Measurements from ENCODE around the gene NNMT. TPM values are rescaled to one million over a fixed set of nuclear protein-coding genes. Genes with fewer than 3 reads are reported as not detected.
A peak's percentile ranks its signal among the peaks of the same experiment; 100 is the strongest.

NNMT gene
- total RNA-seq, 2 donors from 2014 or later = 59.3 to 63.2 TPM

GRCh38 chr11:114348200-114349191 lies 52.3 kb downstream of the NNMT start:
- Histone ChIP-seq H3K27me3 (replicated peaks; ENCODE audit: insufficient read depth) (no peaks in the 10 kb centered on the region), H3K36me3 (no peaks in the 10 kb centered on the region), H3K9me3 (no peaks in the 10 kb centered on the region), H3K27ac (no peak overlapping the region), H3K4me1 (replicated peaks) (no peaks in the 10 kb centered on the region), H3K4me3 (no peak overlapping the region)
- intact Hi-C loops (cut with DNase I) = loop anchor here (2.0 kb wide), 1 partner anchor 414 kb away; no protein-coding TSS in a partner anchor
- 62% methylated on average over 13 of the region's 13 CpGs for WGBS
- DNase-seq (ENCODE audit: low spot score) = peak; percentile 70
- TF ChIP-seq POLR2A (IDR thresholded peaks at IDR 0.05) = no peak
- TF ChIP-seq CTCF (IDR thresholded peaks at IDR 0.05) = peak; percentile 24 to 64 (median 56)

GRCh38 chr11:114350022-114350421 lies 53.8 kb downstream of the NNMT start:
- Histone ChIP-seq H3K27ac (no peak overlapping the region), H3K27me3 (replicated peaks; ENCODE audit: insufficient read depth) (no peaks in the 10 kb centered on the region), H3K4me1 (replicated peaks) (no peaks in the 10 kb centered on the region), H3K9me3 (no peaks in the 10 kb centered on the region), H3K36me3 (no peaks in the 10 kb centered on the region), H3K4me3 (no peak overlapping the region)
- TF ChIP-seq CTCF (IDR thresholded peaks at IDR 0.05) = no peak
- TF ChIP-seq POLR2AphosphoS5 (IDR thresholded peaks at IDR 0.05) = no peak
- TF ChIP-seq POLR2A (IDR thresholded peaks at IDR 0.05) = no peak
- no peak for DNase-seq (ENCODE audit: low spot score)
- 84% methylated on average over 10 of the region's 10 CpGs for WGBS
- intact Hi-C loops (cut with DNase I) = no loop called here

GRCh38 chr11:114353443-114353842 lies 57.2 kb downstream of the NNMT start:
- TF ChIP-seq CTCF (IDR thresholded peaks at IDR 0.05) (no peak), POLR2A (IDR thresholded peaks at IDR 0.05) (no peak), POLR2AphosphoS5 (IDR thresholded peaks at IDR 0.05) (no peak)
- Histone ChIP-seq H3K36me3 (no peaks in the 10 kb centered on the region), H3K4me3 (no peak overlapping the region), H3K9me3 (no peaks in the 10 kb centered on the region), H3K27me3 (replicated peaks; ENCODE audit: insufficient read depth) (no peaks in the 10 kb centered on the region), H3K27ac (no peak overlapping the region), H3K4me1 (replicated peaks) (no peaks in the 10 kb centered on the region)
- intact Hi-C loops (cut with DNase I) = no loop called here
- DNase-seq (ENCODE audit: low spot score) = no peak
- 87% methylated on average over 3 of the region's 3 CpGs for WGBS

- H3K9me3 ChIP-seq = no peaks in the 10 kb centered on the region
- no peak for DNase-seq (ENCODE audit: low spot score)
- H3K27me3 ChIP-seq (replicated peaks; ENCODE audit: insufficient read depth) = no peaks in the 10 kb centered on the region
- WGBS = 54% methylated on average over 3 of the region's 3 CpGs
- H3K4me1 ChIP-seq (replicated peaks) = no peaks in the 10 kb centered on the region
- TF ChIP-seq CTCF (IDR thresholded peaks at IDR 0.05) = no peak
- no peak for TF ChIP-seq POLR2AphosphoS5 (IDR thresholded peaks at IDR 0.05)
- no peak for TF ChIP-seq POLR2A (IDR thresholded peaks at IDR 0.05)
- intact Hi-C loops (cut with DNase I) = no loop called here
- H3K4me3 ChIP-seq = no peak overlapping the region
- H3K27ac ChIP-seq = no peak overlapping the region
- no peaks in the 10 kb centered on the region for H3K36me3 ChIP-seq
Observed at GRCh38 chr11:114354076-114354475, 57.9 kb downstream of the NNMT start.

GRCh38 chr11:114358716-114359115 lies 62.5 kb downstream of the NNMT start:
- no peak for TF ChIP-seq POLR2A (IDR thresholded peaks at IDR 0.05)
- H3K36me3 ChIP-seq = no peaks in the 10 kb centered on the region
- no peaks in the 10 kb centered on the region for H3K27me3 ChIP-seq (replicated peaks; ENCODE audit: insufficient read depth)
- intact Hi-C loops (cut with DNase I) = no loop called here
- H3K4me1 ChIP-seq (replicated peaks) = no peaks in the 10 kb centered on the region
- no peaks in the 10 kb centered on the region for H3K9me3 ChIP-seq
- H3K27ac ChIP-seq = no peak overlapping the region
- DNase-seq (ENCODE audit: low spot score) = no peak
- 52% methylated on average over 1 of the region's 1 CpG for WGBS
- no peak overlapping the region for H3K4me3 ChIP-seq

Measured in prostate gland (tissue), 2 donors.